ENCODE data around the gene HPN.

GRCh38 chr19:35073516-35073915 is 32.0 kb downstream of the HPN start:
- no peak for TF ChIP-seq CTCF (IDR thresholded peaks at IDR 0.05)
- TF ChIP-seq POLR2A (IDR thresholded peaks at IDR 0.05) = no peak

All from uterus (tissue), 2 donors.